ENCODE results near the gene FAM193B.

DNA sequence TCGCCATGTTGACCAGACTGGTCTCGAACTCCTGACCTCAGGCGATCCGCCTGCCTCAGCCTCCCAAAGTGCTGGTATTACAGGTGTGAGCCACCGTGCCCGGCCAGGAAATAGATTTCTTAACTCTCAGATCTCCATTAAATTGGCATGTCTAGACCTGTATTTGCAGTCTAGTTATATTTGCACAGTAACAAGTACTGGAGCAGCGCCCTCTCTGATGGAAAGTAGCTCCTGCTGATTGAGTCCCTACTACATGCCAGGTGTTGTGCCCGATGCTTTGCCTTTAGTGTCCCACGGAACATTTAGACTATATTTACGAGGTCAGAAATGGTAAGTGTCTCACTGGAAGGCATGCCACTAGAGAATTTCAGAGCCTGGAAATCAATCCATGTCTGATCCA lies 21.8 kb upstream of the FAM193B start:
- TF ChIP-seq, protein P1, sequence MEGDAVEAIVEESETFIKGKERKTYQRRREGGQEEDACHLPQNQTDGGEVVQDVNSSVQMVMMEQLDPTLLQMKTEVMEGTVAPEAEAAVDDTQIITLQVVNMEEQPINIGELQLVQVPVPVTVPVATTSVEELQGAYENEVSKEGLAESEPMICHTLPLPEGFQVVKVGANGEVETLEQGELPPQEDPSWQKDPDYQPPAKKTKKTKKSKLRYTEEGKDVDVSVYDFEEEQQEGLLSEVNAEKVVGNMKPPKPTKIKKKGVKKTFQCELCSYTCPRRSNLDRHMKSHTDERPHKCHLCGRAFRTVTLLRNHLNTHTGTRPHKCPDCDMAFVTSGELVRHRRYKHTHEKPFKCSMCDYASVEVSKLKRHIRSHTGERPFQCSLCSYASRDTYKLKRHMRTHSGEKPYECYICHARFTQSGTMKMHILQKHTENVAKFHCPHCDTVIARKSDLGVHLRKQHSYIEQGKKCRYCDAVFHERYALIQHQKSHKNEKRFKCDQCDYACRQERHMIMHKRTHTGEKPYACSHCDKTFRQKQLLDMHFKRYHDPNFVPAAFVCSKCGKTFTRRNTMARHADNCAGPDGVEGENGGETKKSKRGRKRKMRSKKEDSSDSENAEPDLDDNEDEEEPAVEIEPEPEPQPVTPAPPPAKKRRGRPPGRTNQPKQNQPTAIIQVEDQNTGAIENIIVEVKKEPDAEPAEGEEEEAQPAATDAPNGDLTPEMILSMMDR (IDR thresholded peaks at IDR 0.05), result no peak
- TF ChIP-seq POLR2A (IDR thresholded peaks at IDR 0.05), result no peak

All from right lobe of liver (tissue), 4 donors.